HepG2 (cell line): Measurements from ENCODE around the gene LRP5. TPM values are rescaled to one million over a fixed set of nuclear protein-coding genes. Genes with fewer than 3 reads are reported as not detected.

ENCODE experiments used
- ARID2 ChIP-seq: sonication (generic); formaldehyde crosslinking; IDR thresholded peaks from 2 replicates; pipeline ENCODE4 v1.8.1; 2022; ENCODE audit warnings: mild to moderate bottlenecking, missing genetic modification reagents, borderline replicate concordance
- BCL6 ChIP-seq: IDR thresholded peaks from 2 replicates; pipeline ENCODE4 v1.6.1; 2016; ENCODE audit warnings: missing genetic modification reagents, missing compliant biosample characterization
- BRCA1 ChIP-seq: sonication (generic); formaldehyde crosslinking; IDR thresholded peaks from 2 replicates; pipeline ENCODE4 v1.4.0; 2020; ENCODE audit warnings: missing genetic modification reagents
- CCAR2 ChIP-seq: fragments of 200-400 bp; formaldehyde crosslinking; optimal IDR thresholded peaks from 2 replicates; pipeline ENCODE3; 2018; ENCODE audit warnings: low read depth, mild to moderate bottlenecking, low read length, moderate library complexity
- DPF2 ChIP-seq: sonication (generic); formaldehyde crosslinking; IDR thresholded peaks from 2 replicates; pipeline ENCODE4 v1.4.0; 2020; ENCODE audit warnings: mild to moderate bottlenecking, low read depth, missing genetic modification reagents, borderline replicate concordance
- GATAD2A ChIP-seq: IDR thresholded peaks from 2 replicates; pipeline ENCODE4 v1.6.1; 2016
- GPN1 ChIP-seq: sonication (generic); formaldehyde crosslinking; IDR thresholded peaks from 2 replicates; pipeline ENCODE4 v1.5.1; 2020; ENCODE audit warnings: missing genetic modification reagents, borderline replicate concordance
- HOXA9 ChIP-seq: sonication (generic); formaldehyde crosslinking; IDR thresholded peaks from 2 replicates; pipeline ENCODE4 v1.8.1; 2022; ENCODE audit warnings: missing genetic modification reagents, mild to moderate bottlenecking, moderate library complexity, borderline replicate concordance
- KDM4B ChIP-seq: sonication (generic); formaldehyde crosslinking; IDR thresholded peaks from 2 replicates; pipeline ENCODE4 v1.4.0; 2020; ENCODE audit warnings: missing genetic modification reagents
- MBNL3 ChIP-seq: fragments of 250-450 bp; sonication (Bioruptor Pico); conservative IDR thresholded peaks from 2 replicates; pipeline ENCODE4 v1.8.0; 2022; ENCODE audit warnings: mild to moderate bottlenecking, inconsistent platforms
- MED13 ChIP-seq: sonication (generic); formaldehyde crosslinking; IDR thresholded peaks from 2 replicates; pipeline ENCODE4 v1.5.0; 2020; ENCODE audit warnings: missing genetic modification reagents
- REST ChIP-seq, 2 experiments: IDR thresholded peaks; 2 replicates each; pipeline ENCODE4 v1.6.1; 2011 to 2012; ENCODE audit warnings: low read length in 2 of 2, borderline replicate concordance in 1 of 2, low read depth in 1 of 2, mild to moderate bottlenecking in 1 of 2, moderate library complexity in 1 of 2
- SNAPC2 ChIP-seq: sonication (generic); formaldehyde crosslinking; IDR thresholded peaks from 2 replicates; pipeline ENCODE4 v1.8.1; 2022; ENCODE audit warnings: mild to moderate bottlenecking, missing genetic modification reagents
- SOX13 ChIP-seq, 3 experiments: fragments of 450-650 bp in 1 of 3; sonication (generic) in 1 of 3; formaldehyde crosslinking in 1 of 3; IDR thresholded peaks in 2 of 3; conservative IDR thresholded peaks in 1 of 3; 2 replicates each; pipeline versions ENCODE4 v1.5.0 to v1.6.1; 2016 to 2020; ENCODE audit warnings: antibody characterized with exemption in 1 of 3, mild to moderate bottlenecking in 1 of 3, missing compliant biosample characterization in 1 of 3, missing genetic modification reagents in 1 of 3, moderate library complexity in 1 of 3
- SUZ12 ChIP-seq: fragments of 150-350 bp; IDR thresholded peaks from 2 replicates; pipeline ENCODE4 v1.6.1; 2014; ENCODE audit warnings: low read depth, low read length
- YY1 ChIP-seq: IDR thresholded peaks from 2 replicates; pipeline ENCODE4 v1.6.1; 2011; ENCODE audit warnings: low read length, low read depth, moderate library complexity, mild to moderate bottlenecking; ENCODE audit not compliant: insufficient read depth, insufficient replicate concordance
- ZNF577 ChIP-seq: sonication (generic); formaldehyde crosslinking; IDR thresholded peaks from 2 replicates; pipeline ENCODE4 v1.4.0; 2020; ENCODE audit warnings: mild to moderate bottlenecking, low read depth, missing genetic modification reagents, borderline replicate concordance
- ZNF598 ChIP-seq: sonication (generic); formaldehyde crosslinking; IDR thresholded peaks from 2 replicates; pipeline ENCODE4 v1.5.1; 2020; ENCODE audit warnings: mild to moderate bottlenecking, missing genetic modification reagents, borderline replicate concordance
- ZNF772 ChIP-seq: sonication (generic); formaldehyde crosslinking; IDR thresholded peaks from 2 replicates; pipeline ENCODE4 v1.5.0; 2020; ENCODE audit warnings: mild to moderate bottlenecking, missing genetic modification reagents
- ZNF782 ChIP-seq: sonication (generic); formaldehyde crosslinking; IDR thresholded peaks from 2 replicates; pipeline ENCODE4 v1.4.0; 2020; ENCODE audit warnings: missing genetic modification reagents, mild to moderate bottlenecking, borderline replicate concordance
- ZNF788 ChIP-seq: sonication (generic); formaldehyde crosslinking; IDR thresholded peaks from 2 replicates; pipeline ENCODE4 v1.5.0; 2020; ENCODE audit warnings: mild to moderate bottlenecking, missing genetic modification reagents, borderline replicate concordance
- polyA plus RNA-seq, 8 experiments: library from polyadenylated mRNA; depleted of rRNA in 3 of 8; stranded (reverse) in 7 of 8; unstranded in 1 of 8; fragments of >200 nt; fragmentation: Illumina TruSeq in 4 of 8; extraction: Trizol in 4 of 8; gene quantifications; 2 replicates each; pipeline versions ENCODE4 v1.2.1 to v1.2.3, GENCODE V29; 2011 to 2016; ENCODE audit warnings: low read depth in 4 of 8, missing spikeins in 1 of 8, mixed read lengths in 1 of 8; ENCODE audit not compliant: insufficient read depth in 1 of 8
- total RNA-seq, 5 experiments: library from RNA; depleted of rRNA; stranded (reverse); fragments of >200 nt; fragmentation: Illumina TruSeq; extraction: Trizol; gene quantifications; 2 replicates each; pipeline ENCODE4 v1.2.3, GENCODE V29; 2016; ENCODE audit warnings: low read depth in 1 of 5
- TF ChIP-seq, protein P1 (sequence below): sonication (generic); formaldehyde crosslinking; IDR thresholded peaks from 2 replicates; pipeline ENCODE4 v1.4.0; 2020; ENCODE audit warnings: missing genetic modification reagents, borderline replicate concordance

The LRP5 gene
- total and polyA plus RNA-seq, 2 of the 13 experiments (the other 11 are each of a cell fraction or from before 2014, with no cell fraction given): 40.4 to 64.0 TPM

DNA sequence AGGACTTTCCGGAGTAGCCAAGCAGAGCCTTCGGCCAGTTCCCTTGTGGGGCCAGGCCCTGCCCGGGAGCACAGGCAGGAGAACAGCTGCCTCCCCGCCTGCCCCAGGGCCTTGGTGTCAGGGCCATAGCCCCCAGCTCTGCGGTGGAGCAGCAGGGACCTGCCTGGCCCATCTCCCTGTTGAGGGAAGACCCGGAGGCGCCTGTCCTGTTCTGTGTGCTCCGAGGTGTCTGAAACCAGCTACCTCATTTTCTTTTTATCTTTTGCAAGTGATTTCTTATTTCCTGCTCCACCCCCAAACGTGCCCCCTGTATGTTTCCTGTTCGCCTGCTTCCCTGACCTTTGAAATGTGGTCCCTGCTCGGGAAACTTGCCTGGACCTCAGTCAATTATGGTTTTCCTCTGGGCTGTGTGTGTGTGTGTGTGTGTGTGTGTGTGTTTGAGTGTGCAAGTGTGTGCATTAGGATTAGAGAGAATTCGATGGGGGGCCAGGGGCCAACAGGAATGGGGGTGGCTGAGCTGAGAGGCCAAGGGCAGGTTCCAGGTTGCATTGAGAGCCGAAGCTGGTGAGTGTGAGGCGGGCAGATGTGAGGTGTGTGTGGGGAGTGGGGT lies 19.1 kb downstream of the LRP5 start (continued):
- TF ChIP-seq, protein P1, sequence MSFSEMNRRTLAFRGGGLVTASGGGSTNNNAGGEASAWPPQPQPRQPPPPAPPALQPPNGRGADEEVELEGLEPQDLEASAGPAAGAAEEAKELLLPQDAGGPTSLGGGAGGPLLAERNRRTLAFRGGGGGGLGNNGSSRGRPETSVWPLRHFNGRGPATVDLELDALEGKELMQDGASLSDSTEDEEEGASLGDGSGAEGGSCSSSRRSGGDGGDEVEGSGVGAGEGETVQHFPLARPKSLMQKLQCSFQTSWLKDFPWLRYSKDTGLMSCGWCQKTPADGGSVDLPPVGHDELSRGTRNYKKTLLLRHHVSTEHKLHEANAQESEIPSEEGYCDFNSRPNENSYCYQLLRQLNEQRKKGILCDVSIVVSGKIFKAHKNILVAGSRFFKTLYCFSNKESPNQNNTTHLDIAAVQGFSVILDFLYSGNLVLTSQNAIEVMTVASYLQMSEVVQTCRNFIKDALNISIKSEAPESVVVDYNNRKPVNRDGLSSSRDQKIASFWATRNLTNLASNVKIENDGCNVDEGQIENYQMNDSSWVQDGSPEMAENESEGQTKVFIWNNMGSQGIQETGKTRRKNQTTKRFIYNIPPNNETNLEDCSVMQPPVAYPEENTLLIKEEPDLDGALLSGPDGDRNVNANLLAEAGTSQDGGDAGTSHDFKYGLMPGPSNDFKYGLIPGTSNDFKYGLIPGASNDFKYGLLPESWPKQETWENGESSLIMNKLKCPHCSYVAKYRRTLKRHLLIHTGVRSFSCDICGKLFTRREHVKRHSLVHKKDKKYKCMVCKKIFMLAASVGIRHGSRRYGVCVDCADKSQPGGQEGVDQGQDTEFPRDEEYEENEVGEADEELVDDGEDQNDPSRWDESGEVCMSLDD (CRISPR knock-in tag): no peak
- TF ChIP-seq ZNF598 (CRISPR knock-in tag) (peak; percentile 45; the same call in 1 of the 2 replicates), ZNF577 (no peak), GATAD2A (CRISPR knock-in tag) (peak; percentile 53; the same call in 1 of the 2 replicates), YY1 (peak; percentile 27), ARID2 (no peak; the same call in 1 of the 2 replicates), DPF2 (CRISPR knock-in tag) (peak; percentile 81; the same call in 1 of the 2 replicates), ZNF772 (0 out of 2 replicates have a peak, but pooled peaks have one; percentile 24), SUZ12 (no peak), KDM4B (CRISPR knock-in tag) (0 out of 2 replicates have a peak, but pooled peaks have one; percentile 24), REST (IDR thresholded peaks at IDR 0.05; ENCODE audit: borderline replicate concordance in 1 of 2, low read depth in 1 of 2, low read length in 2 of 2) (0 out of 4 replicates have a peak, but pooled peaks of 1 of the 2 experiments have one; percentile 34), GPN1 (CRISPR knock-in tag) (no peak), ZNF782 (CRISPR knock-in tag) (no peak), SNAPC2 (CRISPR knock-in tag) (peak; percentile 43; the same call in 1 of the 2 replicates), BRCA1 (CRISPR knock-in tag) (no peak), HOXA9 (0 out of 2 replicates have a peak, but pooled peaks have one; percentile 43), SOX13 (IDR thresholded peaks at IDR 0.05) (peak; percentile 54; the same call in 1 of the 2 replicates), SOX13 (CRISPR knock-in tag; conservative IDR thresholded peaks at IDR 0.05 in 1 of 2, IDR thresholded peaks at IDR 0.05 in 1 of 2) (no peak; a peak in 1 of 4 replicates), MED13 (CRISPR knock-in tag) (peak; percentile 67; the same call in 1 of the 2 replicates), BCL6 (CRISPR knock-in tag) (0 out of 2 replicates have a peak, but pooled peaks have one; percentile 7), ZNF788 (peak; percentile 65; the same call in 1 of the 2 replicates), CCAR2 (peak; percentile 50), MBNL3 (CRISPR knock-in tag) (no peak)
